ENCODE measurements around the gene GJA10.

GRCh38 chr6:89932245-89932802 is 38.1 kb downstream of the GJA10 start:
- TF ChIP-seq CTCF (conservative IDR thresholded peaks at IDR 0.05; ENCODE audit: low read length) = no peak
- TF ChIP-seq EZH2phosphoT487 (IDR thresholded peaks at IDR 0.05; ENCODE audit: borderline replicate concordance, low read depth, low read length) = no peak
